NCI-H2196 (cell line): ENCODE measurements around the gene AUTS2.

Source experiments
- DNase-seq: peaks from one replicate; lab custom pipeline; 2025; ENCODE audit not compliant: unreplicated experiment; lab: John Stamatoyannopoulos, UW

The AUTS2 gene

DNA sequence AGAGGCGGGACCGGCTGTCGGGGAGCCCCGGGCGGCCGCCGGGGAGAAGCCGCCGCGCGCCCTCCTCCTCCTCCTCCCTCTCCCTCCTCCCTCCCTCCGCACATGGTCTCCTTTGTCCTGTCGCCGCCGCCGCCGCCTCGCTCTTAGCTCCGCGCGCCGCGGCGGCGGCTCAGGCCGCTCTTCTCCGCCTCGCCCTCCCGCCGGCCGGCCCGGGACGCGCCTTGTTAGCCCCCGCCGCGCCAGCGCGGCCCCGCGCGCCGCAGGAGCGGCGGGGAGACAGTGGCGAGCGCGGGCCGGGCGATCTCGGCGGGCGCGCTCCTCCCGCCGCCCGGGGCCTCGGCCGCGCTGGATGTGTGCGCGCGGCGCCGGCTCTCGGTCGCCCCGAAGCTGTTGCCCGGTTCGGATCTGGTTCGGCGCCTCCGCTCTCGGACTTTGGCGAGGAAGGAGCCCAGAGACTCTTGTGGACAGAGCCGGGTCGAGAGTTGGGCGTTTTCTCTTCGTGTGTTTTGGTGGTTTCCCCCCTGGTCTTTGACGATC is 1096.2 kb downstream of the AUTS2 start:
- peak; percentile 65 for DNase-seq

DNA sequence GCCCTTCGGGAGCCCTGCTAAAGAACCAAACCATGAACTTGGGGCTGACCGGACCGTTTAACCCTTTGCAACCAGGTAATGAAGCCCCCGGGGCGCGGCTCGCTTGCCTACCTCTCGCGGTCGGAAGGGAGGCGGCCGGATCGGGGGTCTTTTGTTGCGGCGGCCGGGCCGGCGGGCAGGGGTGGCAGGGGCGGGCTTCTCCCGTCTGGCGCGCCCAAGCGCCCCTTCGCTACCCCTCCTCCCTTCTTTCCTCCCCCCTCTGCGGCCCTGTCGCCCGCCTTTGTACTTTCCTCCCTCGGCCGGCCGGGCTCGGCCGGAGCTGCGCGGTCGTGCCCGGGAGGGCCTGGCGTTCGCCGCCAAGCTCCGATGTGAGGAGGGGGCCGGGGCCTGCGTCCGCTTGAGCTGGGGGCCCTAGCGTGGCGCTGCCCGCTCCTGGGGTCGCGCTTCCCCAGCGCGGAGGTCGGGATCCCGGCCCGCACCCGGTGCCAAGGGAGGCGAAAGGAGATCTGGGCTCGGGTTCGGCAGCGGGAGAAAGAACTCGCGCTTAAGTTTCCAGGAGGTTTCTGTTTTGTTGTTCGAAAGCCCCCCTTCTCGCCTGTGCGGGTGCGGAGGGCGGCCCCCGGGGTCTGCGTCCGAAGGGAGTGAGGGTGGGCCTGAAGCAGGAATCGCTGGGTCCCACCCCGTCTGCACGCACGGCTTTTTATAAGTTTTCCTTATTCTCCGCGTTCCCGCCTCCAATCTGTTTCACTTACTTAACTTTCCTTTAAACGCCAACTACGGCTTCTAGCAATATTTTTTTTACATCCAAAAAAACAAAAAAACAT is 1096.9 kb downstream of the AUTS2 start:
- no peak for DNase-seq

- no peak for DNase-seq
Measured at GRCh38 chr7:70695795-70696083, 1097.5 kb downstream of the AUTS2 start.

- DNase-seq: no peak
Measured at GRCh38 chr7:70696201-70696754, 1098.0 kb downstream of the AUTS2 start.

- peak; percentile 68 for DNase-seq
Measured at GRCh38 chr7:70698219-70698832, 1100.1 kb downstream of the AUTS2 start.

- no peak for DNase-seq
Measured at GRCh38 chr7:70699271-70699670, 1101.0 kb downstream of the AUTS2 start.

DNA sequence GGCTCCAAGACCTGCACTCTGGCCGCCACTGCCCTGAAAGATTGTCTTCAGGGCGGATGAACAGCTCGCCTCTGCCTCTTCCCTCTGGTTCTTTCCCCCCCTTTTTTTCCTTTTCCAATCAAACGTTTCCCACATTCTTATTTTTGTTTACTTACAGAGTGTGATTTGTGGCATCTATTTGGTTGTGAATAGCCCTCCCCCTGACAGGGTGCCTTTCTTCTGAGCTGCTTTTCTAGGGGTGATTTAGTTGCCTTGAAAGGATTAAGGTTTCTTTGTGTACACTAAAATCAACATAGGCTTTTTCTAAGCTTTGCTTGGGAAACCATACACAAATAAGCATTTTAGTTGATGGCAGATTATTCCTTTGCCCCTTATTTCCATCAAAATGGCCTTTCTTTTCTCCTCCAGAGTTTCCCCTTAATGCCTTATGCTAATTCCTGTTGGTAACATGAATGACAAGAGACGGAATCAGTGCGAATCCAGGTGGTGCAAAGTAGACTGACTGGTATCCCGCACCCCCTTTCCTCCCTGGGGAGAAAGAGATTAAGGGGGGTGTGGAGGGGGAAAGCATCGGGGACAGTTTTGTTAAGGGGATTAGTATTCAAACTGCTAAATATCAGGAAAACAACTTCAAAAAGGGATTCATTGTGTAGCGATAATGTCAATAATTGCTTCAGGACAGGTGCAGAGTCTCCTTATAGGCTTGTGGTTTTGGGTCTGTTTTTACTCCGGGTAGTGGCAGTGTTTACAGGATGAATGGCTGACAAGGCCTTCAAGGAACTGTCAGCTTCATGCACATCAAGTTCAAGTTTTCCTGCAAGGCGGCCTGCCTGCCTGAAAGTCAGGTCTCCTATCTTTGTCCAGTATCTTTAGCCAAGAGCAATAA is 1102.0 kb downstream of the AUTS2 start:
- DNase-seq: no peak

GRCh38 chr7:70700941-70701425 is 1102.7 kb downstream of the AUTS2 start:
- DNase-seq: no peak

GRCh38 chr7:70701477-70701876 is 1103.2 kb downstream of the AUTS2 start:
- no peak for DNase-seq

- no peak for DNase-seq
Measured at GRCh38 chr7:70701991-70702390, 1103.7 kb downstream of the AUTS2 start.

DNA sequence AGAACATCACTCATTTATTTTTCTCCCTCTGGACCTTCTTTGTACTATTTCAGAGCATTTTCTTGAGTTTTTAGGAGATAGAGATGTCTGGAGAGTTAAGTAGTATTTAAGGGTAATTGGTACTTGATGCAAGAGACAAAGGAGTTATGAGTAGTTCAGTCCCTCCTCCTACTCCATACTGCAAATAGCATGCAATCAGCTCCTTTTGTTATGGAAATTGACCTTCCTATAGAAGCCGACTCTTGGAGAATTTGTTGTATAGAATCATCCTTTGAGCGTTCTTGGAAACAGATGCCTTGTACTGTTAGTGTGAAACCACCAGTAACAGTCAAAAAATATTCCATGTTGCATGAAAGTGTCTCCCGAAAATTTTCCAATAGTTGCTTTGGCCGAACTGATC is 1105.5 kb downstream of the AUTS2 start:
- no peak for DNase-seq

GRCh38 chr7:70704831-70705346 is 1106.6 kb downstream of the AUTS2 start:
- no peak for DNase-seq

DNA sequence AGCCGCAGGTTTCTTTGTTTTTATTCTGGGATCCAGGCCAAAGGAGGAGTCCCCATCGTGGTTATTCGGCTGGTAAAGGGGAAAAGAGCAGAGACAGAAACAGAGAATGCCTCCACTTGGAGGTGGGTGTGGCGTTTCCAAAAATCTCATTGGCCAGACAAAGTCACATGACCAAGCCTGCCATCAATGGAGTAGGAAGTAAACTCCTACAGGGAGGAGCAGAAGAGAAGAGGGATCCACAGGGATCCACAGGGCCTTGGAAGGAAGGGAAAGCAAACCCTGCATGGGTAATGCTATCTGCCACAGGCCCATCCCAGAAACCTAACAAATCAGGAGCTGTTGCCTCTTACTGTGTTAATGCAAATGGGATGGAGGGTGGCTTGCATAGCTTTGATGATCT is 1107.9 kb downstream of the AUTS2 start:
- DNase-seq: no peak

GRCh38 chr7:70706698-70707097 is 1108.4 kb downstream of the AUTS2 start:
- DNase-seq: no peak

GRCh38 chr7:70707823-70708243 is 1109.6 kb downstream of the AUTS2 start:
- DNase-seq: no peak

DNA sequence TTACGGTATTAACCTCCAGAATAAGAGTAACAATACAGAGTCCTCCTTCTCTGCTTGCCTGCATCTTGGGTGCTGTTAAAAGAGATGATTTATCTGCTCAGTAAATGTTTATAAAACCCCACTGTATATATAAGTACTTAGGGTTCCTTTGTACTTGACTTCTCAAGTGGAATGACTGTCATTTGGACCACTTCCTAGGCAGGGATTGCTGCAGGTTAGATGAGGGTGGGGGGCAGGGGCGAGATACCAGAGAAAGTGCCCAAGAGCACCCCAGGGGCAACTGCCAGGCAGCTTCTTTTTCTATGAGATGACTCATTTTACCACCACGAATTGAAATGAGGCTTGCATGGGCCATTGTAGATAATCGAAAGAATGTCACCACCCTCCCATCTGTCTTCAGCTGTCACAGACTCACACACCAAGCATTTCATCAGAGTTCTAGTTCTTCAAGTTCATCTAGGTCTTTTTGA is 1111.8 kb downstream of the AUTS2 start:
- DNase-seq: peak; percentile 24

- DNase-seq: no peak
Measured at GRCh38 chr7:70710651-70711050, 1112.4 kb downstream of the AUTS2 start.

DNA sequence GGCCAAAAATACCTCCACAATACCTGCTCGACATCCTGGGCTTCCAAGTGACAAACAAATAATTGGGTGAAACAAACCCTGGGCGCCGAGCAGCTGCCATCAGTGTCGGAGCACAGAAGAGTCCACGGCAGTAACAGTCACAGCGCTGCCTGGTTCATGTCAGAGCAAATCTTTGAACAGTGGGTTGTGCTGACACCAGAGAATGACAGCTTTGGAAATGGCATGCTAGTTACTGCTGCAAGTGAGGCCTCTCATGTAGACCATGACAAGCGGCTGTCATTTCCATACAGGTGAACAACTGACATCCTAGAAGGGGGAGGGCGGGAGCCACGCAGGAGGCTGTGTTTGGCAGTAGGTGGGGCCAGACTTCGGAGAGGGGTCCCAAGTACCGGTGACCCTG is 1113.2 kb downstream of the AUTS2 start:
- DNase-seq: no peak

DNA sequence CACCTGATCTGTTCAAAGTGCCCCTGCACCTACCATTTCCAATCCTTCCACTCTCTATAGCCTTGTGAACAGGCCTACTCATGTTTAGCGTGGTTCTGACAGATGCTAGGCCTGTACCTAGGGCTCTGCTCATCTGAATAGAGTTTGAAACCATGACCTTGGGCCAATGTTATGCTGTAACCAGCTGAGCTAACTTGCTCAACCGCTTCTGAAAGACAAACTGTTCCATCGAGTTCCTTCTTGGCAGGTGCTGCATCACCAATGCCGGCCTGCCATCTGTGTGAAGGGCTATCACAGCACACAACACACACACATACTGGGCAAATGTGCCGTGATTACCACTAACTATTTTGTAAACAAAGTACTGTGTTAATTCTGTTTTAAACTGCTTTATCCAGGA is 1114.7 kb downstream of the AUTS2 start:
- DNase-seq: peak; percentile 67

DNA sequence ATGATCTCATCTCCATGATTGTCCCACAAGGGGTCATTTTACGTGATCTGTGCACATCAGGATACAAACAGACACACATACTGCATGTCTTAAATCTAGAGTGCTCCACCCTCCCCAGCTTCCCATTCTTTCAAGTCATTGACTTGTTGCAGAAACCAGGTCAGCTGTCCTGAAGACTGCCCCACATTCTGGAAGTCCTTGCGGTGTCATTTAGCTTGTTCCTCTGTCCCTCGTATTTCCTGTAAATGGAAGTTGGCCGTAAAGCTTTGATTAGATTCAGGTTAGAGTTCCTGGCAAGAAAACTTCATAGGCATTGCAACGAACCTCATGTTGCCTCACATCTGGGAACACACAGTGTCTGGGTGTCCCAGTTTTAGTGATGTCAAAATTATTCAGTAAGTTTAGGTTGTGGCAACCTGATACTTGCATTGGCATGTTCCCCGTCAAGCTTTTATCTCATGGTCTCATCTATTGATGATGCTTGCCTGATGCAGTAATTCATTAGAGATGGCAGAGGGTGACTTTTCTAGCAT is 1116.3 kb downstream of the AUTS2 start:
- no peak for DNase-seq
